ENCODE measurements around the gene SLC9A8.

- no peak for TF ChIP-seq CTCF (IDR thresholded peaks at IDR 0.05)
- TF ChIP-seq ZFP36 (IDR thresholded peaks at IDR 0.05; ENCODE audit: borderline replicate concordance, partially characterized antibody) = no peak
- no peak for TF ChIP-seq JUN (IDR thresholded peaks at IDR 0.05)
Measured at GRCh38 chr20:49868538-49868937, 55.9 kb downstream of the SLC9A8 start.
